Mucosa of descending colon (tissue), 3 donors: Measurements from ENCODE around the gene CD36. TPM values are rescaled to one million over a fixed set of nuclear protein-coding genes. Genes with fewer than 3 reads are reported as not detected.

Experiments used
- ATAC-seq: fragments of 200-7000 bp; cut with Tn5 transposase; one replicate; pipeline ENCODE4 v1.9.1; 2020; ENCODE audit warnings: mild to moderate bottlenecking, moderate library complexity
- DNase-seq, 3 donors: peaks; one replicate each; pipeline ENCODE4 v3.0.0-alpha.2; 2020
- H3K36me3 ChIP-seq: fragments of 200-600 bp; one replicate; pipeline ENCODE4 v1.8.0; 2021; ENCODE audit warnings: low read depth, mild to moderate bottlenecking
- H3K4me1 ChIP-seq: fragments of 200-600 bp; one replicate; pipeline ENCODE4 v1.8.0; 2021; ENCODE audit warnings: low read depth, mild to moderate bottlenecking
- H3K4me3 ChIP-seq: fragments of 200-600 bp; one replicate; pipeline ENCODE4 v1.8.0; 2021; ENCODE audit warnings: mild to moderate bottlenecking
- H3K9me3 ChIP-seq: fragments of 200-600 bp; one replicate; pipeline ENCODE4 v1.8.0; 2021; ENCODE audit warnings: mild to moderate bottlenecking
- CTCF ChIP-seq: fragments of 200-600 bp; IDR thresholded peaks from one replicate; pipeline ENCODE4 v1.8.0; 2022; ENCODE audit warnings: antibody characterized with exemption, mild to moderate bottlenecking
- intact Hi-C, 2 donors: fragments of 100-400 bp; cut with DNase I in 1 of 2; cut with micrococcal nuclease in 1 of 2; formaldehyde crosslinking; loops; one replicate each; pipeline versions ENCODE4 v1.11.0 to v1.11.1; 2022; cut with DNase I, micrococcal nuclease
- total RNA-seq, 3 donors: library from RNA; stranded (reverse); fragmentation: NEBNext Ultra II Directional in 2 of 3; extraction: Animal tissue kit (Norgen Biotek cat#: 25700) in 2 of 3; gene quantifications; one replicate each; pipeline versions ENCODE4 v1.2.1 to v1.2.4, GENCODE V29; 2021 to 2023
- donor health status: DM: no; HTN: no; CAD: no; lungs with moderate emphysema.
- donor health status: DM: no; HTN: no; CAD: no.
- donor health status: DM: no; HTN: yes; CAD: no.

Gene CD36
- total RNA-seq, 3 donors from 2014 or later: 18.4 to 34.4 (median 25.0) TPM

GRCh38 chr7:80699721-80700256, 61.3 kb downstream of the CD36 start:
- Histone ChIP-seq H3K36me3 (no peaks in the 10 kb centered on the region), H3K4me3 (no peak overlapping the region), H3K4me1 (no peaks in the 10 kb centered on the region), H3K9me3 (no peaks in the 10 kb centered on the region)
- TF ChIP-seq CTCF: no peak
- no peak for ATAC-seq
- DNase-seq: no peak
- intact Hi-C loops: loop anchor here (5.0 to 10.0 kb wide), 3 partner anchors 215 to 773 kb away; partner anchors contain the start of gene SEMA3C (in 1 of the 2)

DNA sequence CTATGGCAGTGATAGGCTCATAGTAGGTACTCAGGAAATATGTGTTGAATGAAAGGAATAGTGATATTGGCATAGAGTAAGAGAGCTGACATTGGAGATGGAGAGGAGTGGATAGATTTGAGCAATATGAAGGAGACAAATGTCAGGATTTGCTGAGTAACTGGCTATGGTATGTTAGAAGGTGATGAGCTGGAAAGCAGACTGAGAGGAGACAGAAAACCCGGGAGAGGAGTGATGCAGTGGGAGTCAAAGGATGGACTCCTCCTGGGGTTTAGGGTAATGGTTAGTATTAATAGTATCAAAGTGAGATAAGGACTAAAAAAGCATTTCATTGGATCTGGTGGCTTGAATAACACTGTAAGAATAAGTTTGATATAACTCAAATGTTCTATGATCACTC, 64.8 kb downstream of the CD36 start:
- ATAC-seq (no peak), DNase-seq (no peak)
- TF ChIP-seq CTCF: no peak
- H3K36me3 ChIP-seq: no peaks in the 10 kb centered on the region
- intact Hi-C loops: loop anchor here (5.0 to 10.0 kb wide), 2 partner anchors 212 to 769 kb away; partner anchors contain the start of gene SEMA3C (in 1 of the 2)
- no peaks in the 10 kb centered on the region for H3K4me1 ChIP-seq
- H3K4me3 ChIP-seq: no peak overlapping the region
- no peaks in the 10 kb centered on the region for H3K9me3 ChIP-seq

GRCh38 chr7:80705130-80705781, 66.8 kb downstream of the CD36 start:
- Histone ChIP-seq H3K4me3 (no peak overlapping the region), H3K9me3 (no peaks in the 10 kb centered on the region), H3K36me3 (no peaks in the 10 kb centered on the region), H3K4me1 (no peaks in the 10 kb centered on the region)
- intact Hi-C loops: loop anchor here in 1 of 2 donors (10.0 kb wide), 1 partner anchor 210 kb away; the partner anchor contains the start of gene SEMA3C
- ATAC-seq (peak; percentile 31), DNase-seq (no peak)
- no peak for TF ChIP-seq CTCF

- Histone ChIP-seq H3K4me1 (no peaks in the 10 kb centered on the region), H3K36me3 (no peaks in the 10 kb centered on the region), H3K4me3 (no peak overlapping the region), H3K9me3 (no peaks in the 10 kb centered on the region)
- TF ChIP-seq CTCF: no peak
- no peak for ATAC-seq
- intact Hi-C loops: loop anchor here in 1 of 2 donors (10.0 kb wide), 1 partner anchor 207 kb away; the partner anchor contains the start of gene SEMA3C
- DNase-seq: no peak
These were observed 68.9 kb downstream of the CD36 start for GRCh38 chr7:80707318-80707717.

DNA sequence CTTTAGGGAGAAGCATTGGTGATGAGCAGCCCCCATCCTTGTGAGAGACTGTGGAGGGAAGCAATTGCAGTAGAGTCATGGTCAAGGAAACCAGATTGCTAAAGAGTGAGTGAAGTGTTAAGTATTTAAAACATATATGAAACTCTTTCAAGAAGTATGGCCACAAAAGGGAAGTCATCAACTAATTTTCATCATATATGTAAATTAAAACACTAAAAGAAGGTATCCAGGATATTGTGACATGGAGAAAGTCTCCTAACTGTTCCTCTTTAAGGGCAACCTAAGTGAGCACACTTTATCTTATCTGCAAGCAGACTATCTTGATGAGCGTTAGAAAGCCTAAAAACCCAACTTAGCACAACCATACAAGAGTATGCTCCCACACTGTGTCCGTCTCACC, 69.7 kb downstream of the CD36 start:
- TF ChIP-seq CTCF: no peak
- no peak overlapping the region for H3K4me3 ChIP-seq
- H3K9me3 ChIP-seq: no peaks in the 10 kb centered on the region
- no peaks in the 10 kb centered on the region for H3K4me1 ChIP-seq
- H3K36me3 ChIP-seq: no peaks in the 10 kb centered on the region
- intact Hi-C loops: loop anchor here in 1 of 2 donors (10.0 kb wide), 1 partner anchor 207 kb away; the partner anchor contains the start of gene SEMA3C
- DNase-seq (no peak), ATAC-seq (no peak)
